HepG2 (cell line): ENCODE measurements around the gene FAT1. TPM values are rescaled to one million over a fixed set of nuclear protein-coding genes. Genes with fewer than 3 reads are reported as not detected.

ENCODE experiments used
- CAMTA2 ChIP-seq: sonication (generic); formaldehyde crosslinking; IDR thresholded peaks from 2 replicates; pipeline ENCODE4 v1.4.0; 2020; ENCODE audit warnings: mild to moderate bottlenecking, missing genetic modification reagents, borderline replicate concordance
- DRAP1 ChIP-seq: IDR thresholded peaks from 2 replicates; pipeline ENCODE4 v1.6.1; 2016; ENCODE audit warnings: missing genetic modification reagents, missing compliant biosample characterization
- FOSL1 ChIP-seq: sonication (generic); formaldehyde crosslinking; IDR thresholded peaks from 2 replicates; pipeline ENCODE4 v1.9.0; 2021; ENCODE audit warnings: missing genetic modification reagents, borderline replicate concordance
- FOXJ3 ChIP-seq: sonication (generic); formaldehyde crosslinking; IDR thresholded peaks from 2 replicates; pipeline ENCODE4 v1.4.0; 2020; ENCODE audit warnings: missing genetic modification reagents, mild to moderate bottlenecking, borderline replicate concordance
- GABPB1 ChIP-seq: IDR thresholded peaks from 2 replicates; pipeline ENCODE4 v1.6.1; 2016; ENCODE audit warnings: mild to moderate bottlenecking, missing genetic modification reagents, moderate library complexity, missing compliant biosample characterization
- HDAC1 ChIP-seq: sonication (generic); formaldehyde crosslinking; IDR thresholded peaks from 2 replicates; pipeline ENCODE4 v1.5.1; 2020; ENCODE audit warnings: mild to moderate bottlenecking, missing genetic modification reagents
- MXD3 ChIP-seq: IDR thresholded peaks from 2 replicates; pipeline ENCODE4 v1.6.1; 2016; ENCODE audit warnings: mild to moderate bottlenecking, missing biosample characterization, missing genetic modification reagents
- SP2 ChIP-seq: sonication (generic); formaldehyde crosslinking; IDR thresholded peaks from 2 replicates; pipeline ENCODE4 v1.5.1; 2020; ENCODE audit warnings: mild to moderate bottlenecking, missing genetic modification reagents
- ZNF230 ChIP-seq: sonication (generic); formaldehyde crosslinking; IDR thresholded peaks from 2 replicates; pipeline ENCODE4 v1.4.0; 2020; ENCODE audit warnings: mild to moderate bottlenecking, missing genetic modification reagents
- ZNF318 ChIP-seq: sonication (generic); formaldehyde crosslinking; IDR thresholded peaks from 2 replicates; pipeline ENCODE4 v1.4.0; 2020; ENCODE audit warnings: mild to moderate bottlenecking, missing genetic modification reagents
- ZNF383 ChIP-seq: sonication (generic); formaldehyde crosslinking; IDR thresholded peaks from 2 replicates; pipeline ENCODE4 v1.4.0; 2020; ENCODE audit warnings: missing genetic modification reagents, mild to moderate bottlenecking, borderline replicate concordance
- ZNF550 ChIP-seq: sonication (generic); formaldehyde crosslinking; IDR thresholded peaks from 2 replicates; pipeline ENCODE4 v1.4.0; 2020; ENCODE audit warnings: mild to moderate bottlenecking, missing genetic modification reagents, borderline replicate concordance
- ZNF629 ChIP-seq: sonication (generic); formaldehyde crosslinking; conservative IDR thresholded peaks from 2 replicates; pipeline ENCODE4 v1.5.0; 2020; ENCODE audit warnings: missing genetic modification reagents
- ZNF639 ChIP-seq: conservative IDR thresholded peaks from 2 replicates; pipeline ENCODE4 v1.6.1; 2018; ENCODE audit warnings: missing genetic modification reagents
- ZNF7 ChIP-seq: IDR thresholded peaks from 2 replicates; pipeline ENCODE4 v1.6.1; 2016; ENCODE audit warnings: missing biosample characterization, missing genetic modification reagents
- ZNF784 ChIP-seq: sonication (generic); formaldehyde crosslinking; IDR thresholded peaks from 2 replicates; pipeline ENCODE4 v1.5.1; 2020; ENCODE audit warnings: missing genetic modification reagents, mild to moderate bottlenecking, borderline replicate concordance
- ZNF850 ChIP-seq: sonication (generic); formaldehyde crosslinking; conservative IDR thresholded peaks from 2 replicates; pipeline ENCODE4 v1.9.0; 2021; ENCODE audit warnings: mild to moderate bottlenecking, missing genetic modification reagents
- polyA plus RNA-seq, 8 experiments: library from polyadenylated mRNA; depleted of rRNA in 3 of 8; stranded (reverse) in 7 of 8; unstranded in 1 of 8; fragments of >200 nt; fragmentation: Illumina TruSeq in 4 of 8; extraction: Trizol in 4 of 8; gene quantifications; 2 replicates each; pipeline versions ENCODE4 v1.2.1 to v1.2.3, GENCODE V29; 2011 to 2016; ENCODE audit warnings: low read depth in 4 of 8, missing spikeins in 1 of 8, mixed read lengths in 1 of 8; ENCODE audit not compliant: insufficient read depth in 1 of 8
- total RNA-seq, 5 experiments: library from RNA; depleted of rRNA; stranded (reverse); fragments of >200 nt; fragmentation: Illumina TruSeq; extraction: Trizol; gene quantifications; 2 replicates each; pipeline ENCODE4 v1.2.3, GENCODE V29; 2016; ENCODE audit warnings: low read depth in 1 of 5

FAT1 gene
- total and polyA plus RNA-seq, 2 of the 13 experiments (the other 11 are each of a cell fraction or from before 2014, with no cell fraction given), result 185 to 216 TPM

- TF ChIP-seq ZNF318 (CRISPR knock-in tag) (no peak), FOSL1 (CRISPR knock-in tag) (no peak; the same call in 1 of the 2 replicates), DRAP1 (peak; percentile 61), ZNF639 (CRISPR knock-in tag) (no peak), FOXJ3 (CRISPR knock-in tag) (peak; percentile 86; the same call in 1 of the 2 replicates), ZNF629 (peak; percentile 57; the same call in 1 of the 2 replicates), MXD3 (CRISPR knock-in tag) (no peak), SP2 (CRISPR knock-in tag) (no peak), ZNF230 (no peak), HDAC1 (CRISPR knock-in tag) (peak; percentile 70), CAMTA2 (CRISPR knock-in tag) (no peak), ZNF7 (CRISPR knock-in tag) (0 out of 2 replicates have a peak, but pooled peaks have one; percentile 21), ZNF383 (CRISPR knock-in tag) (no peak), ZNF550 (no peak), ZNF850 (CRISPR knock-in tag) (no peak), ZNF784 (CRISPR knock-in tag) (peak; percentile 52; the same call in 1 of the 2 replicates), GABPB1 (CRISPR knock-in tag) (peak; percentile 47; the same call in 1 of the 2 replicates)
Observed at GRCh38 chr4:186765673-186766546, 42.3 kb upstream of the FAT1 start (continued).
